Activated CD4-positive, alpha-beta memory T cell treated with anti-CD3 and anti-CD28 coated beads for 36 hours (primary cell): ENCODE data around the gene SOS1. TPM values are rescaled to one million over a fixed set of nuclear protein-coding genes. Genes with fewer than 3 reads are reported as not detected.

ENCODE experiments used
- CTCF ChIA-PET: fragments of 350-600 bp; sonication (Branson Sonifier 250); formaldehyde crosslinking; loops from one replicate; lab custom pipeline; 2021; ENCODE audit warnings: antibody characterized with exemption, inconsistent platforms; lab: Charles Lee
- POLR2A ChIA-PET: fragments of 350-600 bp; sonication (Branson Sonifier 250); formaldehyde crosslinking; loops from one replicate; lab custom pipeline; 2021; ENCODE audit warnings: antibody characterized with exemption; lab: Charles Lee
- DNase-seq: peaks from one replicate; pipeline ENCODE4 v3.0.0-alpha.2; 2020
- H3K27ac Mint-ChIP-seq: one replicate; pipeline ENCODE4 v1.8.0; 2021; ENCODE audit warnings: mixed read lengths
- H3K27me3 Mint-ChIP-seq: one replicate; pipeline ENCODE4 v1.8.0; 2021; ENCODE audit warnings: mixed read lengths
- H3K36me3 Mint-ChIP-seq: one replicate; pipeline ENCODE4 v1.8.0; 2021; ENCODE audit warnings: mixed read lengths
- H3K4me1 Mint-ChIP-seq: one replicate; pipeline ENCODE4 v1.8.0; 2021; ENCODE audit warnings: low read depth, mixed read lengths
- H3K4me3 Mint-ChIP-seq: one replicate; pipeline ENCODE4 v1.8.0; 2021; ENCODE audit warnings: mild to moderate bottlenecking, mixed read lengths
- H3K9me3 Mint-ChIP-seq: one replicate; pipeline ENCODE4 v1.8.0; 2021; ENCODE audit warnings: mixed read lengths
- intact Hi-C: fragments of 100-400 bp; cut with micrococcal nuclease; formaldehyde crosslinking; loops from one replicate; pipeline ENCODE4 v1.15.1; 2023
- total RNA-seq, 2 experiments: library from RNA; stranded (reverse); gene quantifications; one replicate each; pipeline ENCODE4 v1.2.3, GENCODE V29; 2021

The SOS1 gene
- total RNA-seq, 2 experiments from 2014 or later: 34.4 to 41.2 TPM

DNA sequence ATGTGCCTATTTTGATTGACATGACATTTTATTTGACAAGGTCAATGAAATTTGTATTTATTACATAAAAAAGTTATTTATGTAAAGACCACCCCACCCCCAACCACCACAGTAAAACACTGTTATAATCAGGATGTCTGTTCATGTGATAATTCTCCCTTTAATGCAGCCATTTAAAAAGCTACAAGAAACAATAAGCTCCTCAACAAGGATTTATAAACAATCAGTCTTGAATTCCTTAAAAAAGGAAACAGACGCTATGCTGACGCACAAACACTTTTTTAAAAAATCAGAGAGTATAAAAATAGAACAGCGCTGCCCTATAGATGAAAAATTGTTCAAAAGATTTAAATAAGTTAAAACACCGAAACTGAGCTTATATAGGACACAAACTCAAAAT is 102.2 kb downstream of the SOS1 start:
- intact Hi-C loops: no loop called here
- Mint-ChIP-seq H3K36me3 (peaks cover 8% of the 10 kb centered on the region), H3K4me1 (no peaks in the 10 kb centered on the region), H3K4me3 (no peak overlapping the region), H3K9me3 (no peaks in the 10 kb centered on the region), H3K27ac (no peak overlapping the region), H3K27me3 (no peaks in the 10 kb centered on the region)
- DNase-seq: no peak
- POLR2A ChIA-PET: no interaction called here
- CTCF ChIA-PET: interaction anchor here (1.2 kb wide), 1 partner anchor 71 kb away, joined by 5 read pairs; no protein-coding TSS in a partner anchor

DNA sequence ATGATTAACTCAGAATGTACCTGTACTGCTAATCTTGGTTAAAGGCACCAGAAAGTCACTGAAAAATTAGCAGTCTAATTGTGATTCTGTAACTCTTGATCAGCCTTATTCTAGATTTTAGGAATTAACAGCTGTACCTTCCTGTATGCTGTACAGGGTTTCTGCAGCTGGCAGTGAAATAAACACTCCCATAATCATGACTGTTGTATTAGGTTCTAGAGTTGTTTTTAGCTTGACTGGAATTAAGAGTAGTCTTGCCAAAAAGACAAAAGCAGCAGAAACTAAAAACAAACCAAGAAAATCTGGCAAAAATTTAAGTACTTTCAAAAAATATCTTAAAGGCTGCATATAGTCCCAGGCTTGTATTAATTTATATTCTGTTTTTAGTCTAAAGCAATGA is 103.5 kb downstream of the SOS1 start:
- H3K27me3 Mint-ChIP-seq: no peaks in the 10 kb centered on the region
- POLR2A ChIA-PET: interaction anchor here (0.6 kb wide), 1 partner anchor 8 kb away, joined by 3 read pairs; no protein-coding TSS in a partner anchor
- intact Hi-C loops: no loop called here
- no peaks in the 10 kb centered on the region for H3K4me1 Mint-ChIP-seq
- H3K9me3 Mint-ChIP-seq: no peaks in the 10 kb centered on the region
- CTCF ChIA-PET: no interaction called here
- no peak for DNase-seq
- H3K4me3 Mint-ChIP-seq: no peak overlapping the region
- peaks cover 11% of the 10 kb centered on the region for H3K36me3 Mint-ChIP-seq
- H3K27ac Mint-ChIP-seq: no peak overlapping the region

GRCh38 chr2:39015424-39015823 is 105.4 kb downstream of the SOS1 start:
- Mint-ChIP-seq H3K27me3 (no peaks in the 10 kb centered on the region), H3K9me3 (no peaks in the 10 kb centered on the region), H3K4me1 (no peaks in the 10 kb centered on the region), H3K36me3 (peaks cover 18% of the 10 kb centered on the region), H3K27ac (no peak overlapping the region), H3K4me3 (no peak overlapping the region)
- intact Hi-C loops: no loop called here
- ChIA-PET POLR2A (no interaction called here), CTCF (interaction anchor here (1.9 kb wide), 1 partner anchor 214 kb away, joined by 5 read pairs; no protein-coding TSS in a partner anchor)
- no peak for DNase-seq

- intact Hi-C loops: no loop called here
- Mint-ChIP-seq H3K27me3 (no peaks in the 10 kb centered on the region), H3K4me1 (peaks cover 4% of the 10 kb centered on the region), H3K9me3 (no peaks in the 10 kb centered on the region), H3K4me3 (no peak overlapping the region), H3K36me3 (peaks cover 23% of the 10 kb centered on the region), H3K27ac (no peak overlapping the region)
- POLR2A ChIA-PET: no interaction called here
- DNase-seq: no peak
- CTCF ChIA-PET: interaction anchor here (0.9 kb wide), 1 partner anchor 48 kb away, joined by 5 read pairs; no protein-coding TSS in a partner anchor
Measured at GRCh38 chr2:39013871-39014270, 107.0 kb downstream of the SOS1 start.

- Mint-ChIP-seq H3K9me3 (no peaks in the 10 kb centered on the region), H3K27me3 (no peaks in the 10 kb centered on the region), H3K36me3 (peaks cover 36% of the 10 kb centered on the region), H3K4me3 (no peak overlapping the region), H3K27ac (peak overlapping the region; percentile 26), H3K4me1 (peaks cover 12% of the 10 kb centered on the region)
- CTCF ChIA-PET: interaction anchor here (1.1 to 1.6 kb wide), 3 partner anchors 26 to 221 kb away, joined by 3 to 5 read pairs (median 3); no protein-coding TSS in a partner anchor
- intact Hi-C loops: no loop called here
- POLR2A ChIA-PET: interaction anchor here (1.3 kb wide), 1 partner anchor 9 kb away, joined by 4 read pairs; no protein-coding TSS in a partner anchor
- DNase-seq: peak; percentile 54
Measured at GRCh38 chr2:39008665-39009064, 112.2 kb downstream of the SOS1 start.

GRCh38 chr2:39007875-39008504 is 112.9 kb downstream of the SOS1 start:
- H3K27me3 Mint-ChIP-seq: no peaks in the 10 kb centered on the region
- peak overlapping the region; percentile 26 for H3K27ac Mint-ChIP-seq
- DNase-seq: no peak
- ChIA-PET POLR2A (interaction anchor here (1.3 kb wide), 1 partner anchor 8 kb away, joined by 4 read pairs; no protein-coding TSS in a partner anchor), CTCF (interaction anchor here (0.9 to 1.6 kb wide), 2 partner anchors 220 to 222 kb away, joined by 3 to 5 read pairs; no protein-coding TSS in a partner anchor)
- peaks cover 32% of the 10 kb centered on the region for H3K36me3 Mint-ChIP-seq
- H3K4me1 Mint-ChIP-seq: peaks cover 12% of the 10 kb centered on the region
- no peaks in the 10 kb centered on the region for H3K9me3 Mint-ChIP-seq
- intact Hi-C loops: no loop called here
- no peak overlapping the region for H3K4me3 Mint-ChIP-seq

DNA sequence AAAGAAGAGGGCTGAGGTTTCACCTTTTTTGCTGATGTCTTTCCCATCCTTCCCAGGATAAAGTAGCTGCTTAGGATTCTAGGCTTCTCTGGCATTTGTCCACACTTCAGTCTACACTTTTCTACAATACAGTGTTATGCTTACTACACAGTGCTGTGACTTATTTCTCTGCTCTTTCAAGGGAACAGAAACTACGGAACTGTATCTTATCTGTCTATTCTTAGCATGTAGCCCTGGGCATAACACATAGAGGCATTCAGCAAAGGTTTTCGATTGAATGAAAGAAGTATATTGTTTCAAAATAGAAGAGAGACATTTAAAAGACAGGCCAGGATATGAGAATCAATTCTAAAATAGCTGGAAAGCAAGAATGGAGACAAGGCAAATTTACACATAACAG is 120.3 kb downstream of the SOS1 start:
- ChIA-PET CTCF (interaction anchor here (1.2 kb wide), 1 partner anchor 53 kb away, joined by 3 read pairs; no protein-coding TSS in a partner anchor), POLR2A (interaction anchor here (0.6 kb wide), 1 partner anchor 164 kb away, joined by 3 read pairs; no protein-coding TSS in a partner anchor)
- intact Hi-C loops: no loop called here
- no peaks in the 10 kb centered on the region for H3K27me3 Mint-ChIP-seq
- H3K4me3 Mint-ChIP-seq: no peak overlapping the region
- DNase-seq: no peak
- H3K27ac Mint-ChIP-seq: no peak overlapping the region
- no peaks in the 10 kb centered on the region for H3K9me3 Mint-ChIP-seq
- H3K4me1 Mint-ChIP-seq: no peaks in the 10 kb centered on the region
- peaks cover 22% of the 10 kb centered on the region for H3K36me3 Mint-ChIP-seq

DNA sequence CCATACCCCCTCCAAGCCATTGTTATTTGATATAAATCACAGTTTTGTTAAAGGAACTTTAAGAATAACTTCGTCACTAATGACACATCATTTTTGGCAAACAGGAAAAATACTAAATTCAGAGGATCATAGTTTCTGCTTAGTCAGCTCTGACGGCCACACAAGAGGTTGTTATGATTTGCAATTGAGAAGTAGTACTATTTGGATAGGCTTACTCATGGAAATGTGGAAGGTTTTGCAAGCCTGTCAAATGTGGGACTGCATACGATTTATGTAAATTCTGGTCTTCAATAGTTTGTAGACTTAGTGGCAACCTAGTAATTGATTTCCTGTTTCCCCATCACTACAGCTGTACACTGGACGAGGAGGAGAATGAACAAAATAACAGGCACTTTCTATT is 123.1 kb downstream of the SOS1 start:
- intact Hi-C loops: no loop called here
- CTCF ChIA-PET: interaction anchor here (1.8 kb wide), 1 partner anchor 50 kb away, joined by 4 read pairs; no protein-coding TSS in a partner anchor

GRCh38 chr2:38991899-38992298 is 129.0 kb downstream of the SOS1 start:
- Mint-ChIP-seq H3K27ac (no peak overlapping the region), H3K4me1 (peaks cover 11% of the 10 kb centered on the region), H3K9me3 (no peaks in the 10 kb centered on the region), H3K4me3 (no peak overlapping the region), H3K27me3 (no peaks in the 10 kb centered on the region), H3K36me3 (peaks cover 17% of the 10 kb centered on the region)
- DNase-seq: no peak
- intact Hi-C loops: no loop called here
- CTCF ChIA-PET: interaction anchor here (2.8 kb wide), 1 partner anchor 237 kb away, joined by 6 read pairs; no protein-coding TSS in a partner anchor
- POLR2A ChIA-PET: no interaction called here

More for the DNA sequence above, 123.1 kb downstream of the SOS1 start:
- Mint-ChIP-seq H3K4me3 (no peak overlapping the region), H3K27ac (no peak overlapping the region), H3K27me3 (no peaks in the 10 kb centered on the region), H3K4me1 (peaks cover 5% of the 10 kb centered on the region), H3K9me3 (no peaks in the 10 kb centered on the region), H3K36me3 (peaks cover 26% of the 10 kb centered on the region)
- no peak for DNase-seq
- POLR2A ChIA-PET: no interaction called here

GRCh38 chr2:38988716-38989115 is 132.1 kb downstream of the SOS1 start:
- ChIA-PET CTCF (interaction anchor here (1.0 to 2.5 kb wide), 3 partner anchors 10 to 240 kb away, joined by 3 to 15 read pairs (median 3); no protein-coding TSS in a partner anchor), POLR2A (interaction anchor here (0.5 kb wide), 1 partner anchor 430 kb away, joined by 4 read pairs; no protein-coding TSS in a partner anchor)
- Mint-ChIP-seq H3K4me1 (peaks cover 6% of the 10 kb centered on the region), H3K9me3 (no peaks in the 10 kb centered on the region), H3K36me3 (peaks cover 16% of the 10 kb centered on the region), H3K27ac (no peak overlapping the region), H3K4me3 (no peak overlapping the region), H3K27me3 (no peaks in the 10 kb centered on the region)
- DNase-seq: no peak
- intact Hi-C loops: no loop called here

DNA sequence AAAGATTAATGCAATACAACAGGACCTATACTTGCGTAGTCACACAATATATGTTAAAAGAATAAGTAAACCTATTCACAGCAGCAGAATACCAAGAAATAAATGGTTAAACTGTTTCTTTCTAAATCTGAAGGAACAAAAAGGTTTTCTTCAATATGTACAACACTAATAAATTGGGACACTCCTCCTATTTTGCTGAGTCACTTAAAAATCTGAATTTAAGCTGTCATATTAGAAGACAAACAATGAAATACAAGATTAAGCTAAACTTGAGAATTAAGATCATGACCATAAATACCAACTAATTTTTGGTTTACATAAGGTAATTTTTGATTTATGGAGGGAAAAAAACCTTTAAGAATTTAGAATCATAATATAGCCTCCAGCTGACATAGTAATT is 138.4 kb downstream of the SOS1 start:
- POLR2A ChIA-PET: no interaction called here
- H3K36me3 Mint-ChIP-seq: peaks cover 11% of the 10 kb centered on the region
- CTCF ChIA-PET: interaction anchor here (0.7 kb wide), 1 partner anchor 35 kb away, joined by 4 read pairs; no protein-coding TSS in a partner anchor
- H3K9me3 Mint-ChIP-seq: no peaks in the 10 kb centered on the region
- no peaks in the 10 kb centered on the region for H3K4me1 Mint-ChIP-seq
- H3K27me3 Mint-ChIP-seq: no peaks in the 10 kb centered on the region
- no peak overlapping the region for H3K27ac Mint-ChIP-seq
- no peak overlapping the region for H3K4me3 Mint-ChIP-seq
- intact Hi-C loops: no loop called here
- no peak for DNase-seq

DNA sequence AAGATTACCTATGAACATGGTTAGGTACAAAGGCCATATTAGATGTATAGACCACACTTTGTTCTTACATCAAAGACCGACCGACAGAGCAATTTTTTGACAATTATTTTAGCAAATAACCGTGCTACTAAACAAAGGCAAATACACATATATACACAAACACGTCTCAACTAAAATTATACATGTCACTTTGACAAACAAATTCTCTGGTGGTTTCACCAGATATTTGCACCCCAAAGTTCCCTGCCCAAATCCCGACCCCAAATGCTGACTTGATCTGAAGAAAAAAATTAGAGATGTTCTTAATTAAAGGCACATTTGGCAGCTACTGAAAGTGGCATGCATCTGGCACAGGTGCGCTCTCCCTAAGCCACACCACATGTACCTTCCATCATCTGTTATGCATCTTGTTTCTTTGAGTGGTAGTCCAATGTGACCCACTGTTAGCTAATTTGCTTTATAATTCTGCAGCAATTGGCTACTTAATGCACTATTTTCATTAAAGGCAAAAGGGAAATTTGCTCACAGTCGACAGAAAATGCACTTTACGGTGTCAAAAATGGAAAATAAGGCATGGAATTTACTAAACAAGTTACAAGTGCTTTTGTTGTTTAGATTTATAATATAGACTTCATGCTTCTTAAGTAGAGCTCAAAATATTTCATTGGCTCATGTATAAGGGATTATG is 139.0 kb downstream of the SOS1 start:
- intact Hi-C loops: no loop called here
- no peaks in the 10 kb centered on the region for H3K27me3 Mint-ChIP-seq

More for the DNA sequence above, 139.0 kb downstream of the SOS1 start:
- peaks cover 8% of the 10 kb centered on the region for H3K36me3 Mint-ChIP-seq
- ChIA-PET POLR2A (no interaction called here), CTCF (interaction anchor here (0.7 kb wide), 1 partner anchor 34 kb away, joined by 4 read pairs; no protein-coding TSS in a partner anchor)
- no peak overlapping the region for H3K4me3 Mint-ChIP-seq
- H3K4me1 Mint-ChIP-seq: no peaks in the 10 kb centered on the region
- H3K27ac Mint-ChIP-seq: no peak overlapping the region
- DNase-seq: no peak
- no peaks in the 10 kb centered on the region for H3K9me3 Mint-ChIP-seq
